Transverse colon (tissue), 3 donors: ENCODE measurements around the gene SLX4IP.

Experiments used
- CTCF ChIP-seq, 5 experiments: fragments of 200-600 bp in 3 of 5; fragments of 450-650 bp in 2 of 5; sonication (generic) in 3 of 5; IDR thresholded peaks; 1 replicate in 2 of 5; 2 replicates in 3 of 5; pipeline ENCODE4 v1.5.1; 2016 to 2017; ENCODE audit warnings: antibody characterized with exemption in 5 of 5, inconsistent platforms in 3 of 5, mild to moderate bottlenecking in 2 of 5, moderate library complexity in 1 of 5
- EP300 ChIP-seq: sonication (generic); formaldehyde crosslinking; IDR thresholded peaks from one replicate; pipeline ENCODE4 v1.6.1; 2017; ENCODE audit warnings: antibody characterized with exemption, low read depth

GRCh38 chr20:10581823-10582222, 146.7 kb downstream of the SLX4IP start:
- TF ChIP-seq CTCF (IDR thresholded peaks at IDR 0.05) (no peak), EP300 (no peak)
